ENCODE measurements around the gene ANO6. TPM values are rescaled to one million over a fixed set of nuclear protein-coding genes. Genes with fewer than 3 reads are reported as not detected.

ANO6 gene
- total and polyA plus RNA-seq, 4 donors, result 8.7 to 102 (median 40.5) TPM

DNA sequence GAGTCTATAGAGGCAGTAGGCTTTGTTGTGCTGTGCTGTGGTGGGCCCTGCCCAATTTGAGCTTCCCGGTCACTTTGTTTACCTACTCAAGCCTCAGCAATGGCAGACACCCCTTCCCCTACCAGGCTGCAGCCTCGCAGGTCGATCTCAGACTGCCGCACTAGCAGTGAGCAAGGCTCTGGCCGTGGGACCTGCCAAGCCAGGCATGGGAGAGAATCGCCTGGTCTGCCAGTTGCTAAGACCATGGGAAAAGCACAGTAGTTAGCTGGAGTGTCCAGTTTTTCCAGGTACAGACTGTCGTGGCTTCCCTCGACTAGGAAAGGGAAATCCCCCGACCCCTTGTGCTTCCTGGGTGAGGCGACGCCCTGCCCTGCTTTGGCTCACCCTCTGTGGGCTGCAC is 26.3 kb downstream of the ANO6 start:
- no peak overlapping the region for H3K4me3 ChIP-seq
- DNase-seq (no peak), ATAC-seq (ENCODE audit: insufficient read depth, low FRiP score) (no peak)
- H3K9me3 ChIP-seq (ENCODE audit: control insufficient read depth in 4 of 4, insufficient read depth in 3 of 4, low read length in 3 of 4), result no peaks in the 10 kb centered on the region
- H3K4me1 ChIP-seq (ENCODE audit: control insufficient read depth in 5 of 5, insufficient read depth in 5 of 5, low read length in 5 of 5), result peaks cover 0 to 9% (median 2%) of the 10 kb centered on the region in 5 donors
- 86 to 88% methylated on average over 11 of the region's 11 CpGs for WGBS, 2 donors
- no peaks in the 10 kb centered on the region for H3K27me3 ChIP-seq (ENCODE audit: control insufficient read depth in 3 of 3, insufficient read depth in 3 of 3, low read length in 2 of 3)
- H3K27ac ChIP-seq (ENCODE audit: low read depth in 1 of 2, low read length in 1 of 2), result no peak overlapping the region
- TF ChIP-seq, protein P1, sequence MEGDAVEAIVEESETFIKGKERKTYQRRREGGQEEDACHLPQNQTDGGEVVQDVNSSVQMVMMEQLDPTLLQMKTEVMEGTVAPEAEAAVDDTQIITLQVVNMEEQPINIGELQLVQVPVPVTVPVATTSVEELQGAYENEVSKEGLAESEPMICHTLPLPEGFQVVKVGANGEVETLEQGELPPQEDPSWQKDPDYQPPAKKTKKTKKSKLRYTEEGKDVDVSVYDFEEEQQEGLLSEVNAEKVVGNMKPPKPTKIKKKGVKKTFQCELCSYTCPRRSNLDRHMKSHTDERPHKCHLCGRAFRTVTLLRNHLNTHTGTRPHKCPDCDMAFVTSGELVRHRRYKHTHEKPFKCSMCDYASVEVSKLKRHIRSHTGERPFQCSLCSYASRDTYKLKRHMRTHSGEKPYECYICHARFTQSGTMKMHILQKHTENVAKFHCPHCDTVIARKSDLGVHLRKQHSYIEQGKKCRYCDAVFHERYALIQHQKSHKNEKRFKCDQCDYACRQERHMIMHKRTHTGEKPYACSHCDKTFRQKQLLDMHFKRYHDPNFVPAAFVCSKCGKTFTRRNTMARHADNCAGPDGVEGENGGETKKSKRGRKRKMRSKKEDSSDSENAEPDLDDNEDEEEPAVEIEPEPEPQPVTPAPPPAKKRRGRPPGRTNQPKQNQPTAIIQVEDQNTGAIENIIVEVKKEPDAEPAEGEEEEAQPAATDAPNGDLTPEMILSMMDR (IDR thresholded peaks at IDR 0.05; ENCODE audit: control extremely low read depth, extremely low read depth), result no peak
- no peaks in the 10 kb centered on the region for H3K36me3 ChIP-seq (ENCODE audit: control insufficient read depth in 4 of 4, insufficient read depth in 4 of 4, low read length in 4 of 4)
- no peak overlapping the region for H3K9ac ChIP-seq (ENCODE audit: insufficient read depth in 1 of 2, low read length in 2 of 2)

DNA sequence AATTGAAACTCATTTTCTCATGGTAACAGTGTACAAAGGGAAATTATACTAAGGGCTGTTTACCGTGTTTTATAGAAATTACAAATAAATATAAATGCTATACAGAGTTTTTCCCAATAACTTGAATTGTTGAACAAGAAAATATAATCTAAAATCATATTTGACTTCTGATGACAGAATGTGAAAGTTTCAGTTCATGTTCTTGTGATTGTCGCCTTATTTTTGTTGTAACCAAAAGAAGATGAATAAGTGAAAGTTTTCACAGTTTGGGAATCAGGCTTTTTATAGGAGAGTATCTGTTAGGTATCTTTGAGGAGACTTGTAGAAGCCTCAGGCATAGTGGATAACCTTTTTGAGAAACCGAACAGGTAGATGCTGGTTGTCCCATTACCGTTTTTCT is 28.1 kb downstream of the ANO6 start:
- Histone ChIP-seq H3K27ac (ENCODE audit: low read depth in 1 of 2, low read length in 1 of 2) (no peak overlapping the region), H3K4me1 (ENCODE audit: control insufficient read depth in 5 of 5, insufficient read depth in 5 of 5, low read length in 5 of 5) (peaks cover 0 to 9% (median 2%) of the 10 kb centered on the region in 5 donors), H3K4me3 (no peak overlapping the region), H3K27me3 (ENCODE audit: control insufficient read depth in 3 of 3, insufficient read depth in 3 of 3, low read length in 2 of 3) (no peaks in the 10 kb centered on the region), H3K9me3 (ENCODE audit: control insufficient read depth in 4 of 4, insufficient read depth in 3 of 4, low read length in 3 of 4) (no peaks in the 10 kb centered on the region), H3K9ac (ENCODE audit: insufficient read depth in 1 of 2, low read length in 2 of 2) (no peak overlapping the region), H3K36me3 (ENCODE audit: control insufficient read depth in 4 of 4, insufficient read depth in 4 of 4, low read length in 4 of 4) (no peaks in the 10 kb centered on the region)
- TF ChIP-seq, protein P1 (IDR thresholded peaks at IDR 0.05; ENCODE audit: control extremely low read depth, extremely low read depth), result no peak
- WGBS, 2 donors, result 82 to 92% methylated on average over 4 of the region's 4 CpGs
- ATAC-seq (ENCODE audit: insufficient read depth, low FRiP score), result no peak
- DNase-seq, result no peak

DNA sequence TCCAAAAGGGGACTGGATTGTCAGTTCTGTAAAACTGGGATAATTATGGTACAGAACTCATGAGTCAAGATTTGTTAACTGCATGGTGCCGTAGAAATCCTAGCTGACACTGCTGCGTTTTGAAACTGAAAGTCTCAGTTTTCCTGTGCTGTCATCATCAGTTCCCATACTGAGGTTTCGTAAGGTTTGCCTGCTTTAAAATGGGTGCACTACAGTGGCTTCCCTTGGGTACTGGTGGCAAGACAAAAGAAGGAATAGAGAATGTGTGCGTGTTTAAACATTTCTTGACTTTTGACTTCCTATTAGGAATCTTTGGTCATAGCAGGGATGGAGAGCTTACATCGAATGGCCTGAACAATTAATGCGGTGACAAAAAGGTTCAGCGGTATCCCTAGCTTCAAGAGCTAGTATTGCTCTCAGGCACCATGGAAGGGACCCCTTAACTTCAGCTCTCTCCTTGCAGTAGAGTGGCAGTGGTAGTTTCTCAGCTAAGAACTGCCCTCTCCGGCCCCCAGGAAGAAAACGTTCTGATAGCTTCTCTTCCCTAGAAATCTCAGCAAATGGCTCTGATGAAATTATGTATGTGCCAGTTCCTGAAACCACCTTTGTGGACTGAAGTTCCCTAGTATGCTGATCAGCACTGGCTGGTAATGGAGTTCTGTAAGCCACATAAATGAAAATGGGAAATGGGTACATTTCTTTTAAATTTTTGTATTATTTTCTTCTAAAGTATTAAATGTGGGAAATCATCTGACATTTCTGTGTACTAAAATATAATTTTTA is 28.9 kb downstream of the ANO6 start:
- WGBS, 2 donors, result 52 to 62% methylated on average over 9 of the region's 9 CpGs
- ATAC-seq (ENCODE audit: insufficient read depth, low FRiP score), result peak; percentile 62

More for the DNA sequence above, 28.9 kb downstream of the ANO6 start:
- H3K9me3 ChIP-seq (ENCODE audit: control insufficient read depth in 4 of 4, insufficient read depth in 3 of 4, low read length in 3 of 4), result no peaks in the 10 kb centered on the region
- peak overlapping the region in 1 of 2 donors; percentile 51 for H3K27ac ChIP-seq (ENCODE audit: low read depth in 1 of 2, low read length in 1 of 2)
- peak in 1 of 3 donors; percentile 26 for DNase-seq
- no peak overlapping the region for H3K4me3 ChIP-seq
- H3K9ac ChIP-seq (ENCODE audit: insufficient read depth in 1 of 2, low read length in 2 of 2), result no peak overlapping the region
- peaks cover 0 to 9% (median 2%) of the 10 kb centered on the region in 5 donors for H3K4me1 ChIP-seq (ENCODE audit: control insufficient read depth in 5 of 5, insufficient read depth in 5 of 5, low read length in 5 of 5)
- H3K27me3 ChIP-seq (ENCODE audit: control insufficient read depth in 3 of 3, insufficient read depth in 3 of 3, low read length in 2 of 3), result no peaks in the 10 kb centered on the region
- TF ChIP-seq, protein P1 (IDR thresholded peaks at IDR 0.05; ENCODE audit: control extremely low read depth, extremely low read depth), result no peak
- no peaks in the 10 kb centered on the region for H3K36me3 ChIP-seq (ENCODE audit: control insufficient read depth in 4 of 4, insufficient read depth in 4 of 4, low read length in 4 of 4)
